ENCODE measurements around the gene ZDHHC11. TPM values are rescaled to one million over a fixed set of nuclear protein-coding genes. Genes with fewer than 3 reads are reported as not detected.

The ZDHHC11 gene
- total RNA-seq, 1 donor from 2014 or later, result 47.6 TPM

- Mint-ChIP-seq H3K4me1 (ENCODE audit: low read depth) (peaks cover 30% of the 10 kb centered on the region), H3K4me3 (ENCODE audit: low read depth) (no peak overlapping the region), H3K27ac (no peak overlapping the region), H3K9me3 (ENCODE audit: low read depth) (peaks cover 5% of the 10 kb centered on the region), H3K27me3 (peaks cover 4% of the 10 kb centered on the region), H3K36me3 (ENCODE audit: insufficient read depth) (peaks cover 10% of the 10 kb centered on the region)
- TF ChIP-seq, protein P1, sequence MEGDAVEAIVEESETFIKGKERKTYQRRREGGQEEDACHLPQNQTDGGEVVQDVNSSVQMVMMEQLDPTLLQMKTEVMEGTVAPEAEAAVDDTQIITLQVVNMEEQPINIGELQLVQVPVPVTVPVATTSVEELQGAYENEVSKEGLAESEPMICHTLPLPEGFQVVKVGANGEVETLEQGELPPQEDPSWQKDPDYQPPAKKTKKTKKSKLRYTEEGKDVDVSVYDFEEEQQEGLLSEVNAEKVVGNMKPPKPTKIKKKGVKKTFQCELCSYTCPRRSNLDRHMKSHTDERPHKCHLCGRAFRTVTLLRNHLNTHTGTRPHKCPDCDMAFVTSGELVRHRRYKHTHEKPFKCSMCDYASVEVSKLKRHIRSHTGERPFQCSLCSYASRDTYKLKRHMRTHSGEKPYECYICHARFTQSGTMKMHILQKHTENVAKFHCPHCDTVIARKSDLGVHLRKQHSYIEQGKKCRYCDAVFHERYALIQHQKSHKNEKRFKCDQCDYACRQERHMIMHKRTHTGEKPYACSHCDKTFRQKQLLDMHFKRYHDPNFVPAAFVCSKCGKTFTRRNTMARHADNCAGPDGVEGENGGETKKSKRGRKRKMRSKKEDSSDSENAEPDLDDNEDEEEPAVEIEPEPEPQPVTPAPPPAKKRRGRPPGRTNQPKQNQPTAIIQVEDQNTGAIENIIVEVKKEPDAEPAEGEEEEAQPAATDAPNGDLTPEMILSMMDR (IDR thresholded peaks at IDR 0.05; ENCODE audit: unreplicated experiment), result no peak
- DNase-seq (ENCODE audit: low spot score, unreplicated experiment), result peak; percentile 11
These were observed 88.7 kb downstream of the ZDHHC11 start for GRCh38 chr5:761854-762710.

DNA sequence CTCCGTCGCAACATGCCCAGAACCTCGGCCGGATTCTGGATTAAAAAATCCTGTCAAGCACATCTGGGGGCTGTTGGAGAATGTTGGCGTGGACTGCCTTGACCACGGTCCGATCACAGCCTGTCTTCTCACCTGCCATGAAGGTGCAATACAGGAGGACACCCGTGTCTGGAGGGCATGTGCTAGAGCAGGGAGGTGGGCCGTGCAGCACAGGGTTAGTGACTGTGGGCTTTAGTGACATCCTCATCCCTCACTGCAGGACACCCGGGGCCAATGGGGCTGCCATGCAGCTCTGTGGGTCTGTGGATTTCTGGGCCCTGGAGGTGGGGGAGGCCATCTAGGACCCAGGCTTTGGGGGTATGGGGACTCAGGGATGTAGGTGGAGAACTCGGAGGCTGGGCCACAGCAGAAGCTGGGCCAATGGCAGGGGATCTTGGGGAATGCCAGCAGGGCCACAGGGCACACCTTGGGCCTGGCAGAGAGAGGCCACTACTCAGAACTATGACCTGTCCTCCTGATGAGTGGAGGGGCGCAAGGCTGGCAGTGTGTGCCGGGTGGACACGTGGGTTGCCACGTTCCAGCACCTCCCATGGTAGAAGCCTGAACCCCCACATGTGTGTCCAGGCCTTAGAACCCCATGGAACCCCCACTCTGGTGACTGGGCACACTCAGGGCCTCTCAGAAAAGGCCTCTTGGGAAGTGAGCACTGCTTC, 89.6 kb downstream of the ZDHHC11 start:
- Mint-ChIP-seq H3K27me3 (peaks cover 4% of the 10 kb centered on the region), H3K27ac (peak overlapping the region; percentile 8), H3K4me3 (ENCODE audit: low read depth) (no peak overlapping the region), H3K4me1 (ENCODE audit: low read depth) (peaks cover 38% of the 10 kb centered on the region), H3K9me3 (ENCODE audit: low read depth) (peaks cover 5% of the 10 kb centered on the region), H3K36me3 (ENCODE audit: insufficient read depth) (peaks cover 10% of the 10 kb centered on the region)
- TF ChIP-seq, protein P1 (IDR thresholded peaks at IDR 0.05; ENCODE audit: unreplicated experiment), result no peak
- no peak for DNase-seq (ENCODE audit: low spot score, unreplicated experiment)

- no peak overlapping the region for H3K4me3 Mint-ChIP-seq (ENCODE audit: low read depth)
- H3K4me1 Mint-ChIP-seq (ENCODE audit: low read depth), result peaks cover 40% of the 10 kb centered on the region
- peaks cover 4% of the 10 kb centered on the region for H3K27me3 Mint-ChIP-seq
- peaks cover 5% of the 10 kb centered on the region for H3K36me3 Mint-ChIP-seq (ENCODE audit: insufficient read depth)
- DNase-seq (ENCODE audit: low spot score, unreplicated experiment), result no peak
- TF ChIP-seq, protein P1 (IDR thresholded peaks at IDR 0.05; ENCODE audit: unreplicated experiment), result no peak
- H3K27ac Mint-ChIP-seq, result no peak overlapping the region
- H3K9me3 Mint-ChIP-seq (ENCODE audit: low read depth), result peaks cover 4% of the 10 kb centered on the region
These were observed 90.3 kb downstream of the ZDHHC11 start for GRCh38 chr5:760363-761058.

- no peaks in the 10 kb centered on the region for H3K9me3 Mint-ChIP-seq (ENCODE audit: low read depth)
- H3K4me3 Mint-ChIP-seq (ENCODE audit: low read depth), result no peak overlapping the region
- H3K36me3 Mint-ChIP-seq (ENCODE audit: insufficient read depth), result peaks cover 2% of the 10 kb centered on the region
- TF ChIP-seq, protein P1 (IDR thresholded peaks at IDR 0.05; ENCODE audit: unreplicated experiment), result no peak
- peaks cover 40% of the 10 kb centered on the region for H3K4me1 Mint-ChIP-seq (ENCODE audit: low read depth)
- peaks cover 4% of the 10 kb centered on the region for H3K27me3 Mint-ChIP-seq
- H3K27ac Mint-ChIP-seq, result peak overlapping the region; percentile 95
- peak; percentile 14 for DNase-seq (ENCODE audit: low spot score, unreplicated experiment)
These were observed 90.9 kb downstream of the ZDHHC11 start for GRCh38 chr5:759781-760362.
